Activated T-helper 2 cell treated with anti-CD3 and anti-CD28 coated beads, Interferon-gamma antibody, Interleukin-2, Interleukin-4, amounts not matched to agents 10 μg/mL and 5 μg/mL and 100 μg/mL, durations not matched to agents 14 hours and 24 hours and 36 hours (primary cell): Measurements from ENCODE around the gene TMED4. TPM values are rescaled to one million over a fixed set of nuclear protein-coding genes. Genes with fewer than 3 reads are reported as not detected.
A peak's percentile ranks its signal among the peaks of the same experiment; 100 is the strongest.
"Not testable (repeated sequence)": the region's sequence is repeated elsewhere in the genome, so short reads cannot be mapped to it uniquely, and the experiment has no call there.

Experiments used
- DNase-seq: peaks from one replicate; pipeline ENCODE4 v3.0.0; 2021; ENCODE audit warnings: low spot score
- H3K27ac Mint-ChIP-seq: one replicate; pipeline ENCODE4 v1.8.0; 2021; ENCODE audit warnings: mixed read lengths
- H3K27me3 Mint-ChIP-seq: one replicate; pipeline ENCODE4 v1.8.0; 2021; ENCODE audit warnings: low read depth, mixed read lengths
- H3K36me3 Mint-ChIP-seq: one replicate; pipeline ENCODE4 v1.8.0; 2021; ENCODE audit warnings: low read depth, mixed read lengths
- H3K4me1 Mint-ChIP-seq: one replicate; pipeline ENCODE4 v1.8.0; 2021; ENCODE audit warnings: low read depth, mixed read lengths
- H3K4me3 Mint-ChIP-seq: one replicate; pipeline ENCODE4 v1.8.0; 2021; ENCODE audit warnings: low read depth, mild to moderate bottlenecking, moderate library complexity, mixed read lengths
- H3K9me3 Mint-ChIP-seq: one replicate; pipeline ENCODE4 v1.8.0; 2021; ENCODE audit warnings: mixed read lengths
- intact Hi-C: fragments of 100-400 bp; cut with micrococcal nuclease; formaldehyde crosslinking; loops from one replicate; pipeline ENCODE4 v1.15.1; 2023
- total RNA-seq: library from RNA; stranded (reverse); gene quantifications from 2 replicates; pipeline ENCODE4 v1.2.3, GENCODE V29; 2022

TMED4 gene
- total RNA-seq, 1 donor from 2014 or later, result 75.1 TPM

DNA sequence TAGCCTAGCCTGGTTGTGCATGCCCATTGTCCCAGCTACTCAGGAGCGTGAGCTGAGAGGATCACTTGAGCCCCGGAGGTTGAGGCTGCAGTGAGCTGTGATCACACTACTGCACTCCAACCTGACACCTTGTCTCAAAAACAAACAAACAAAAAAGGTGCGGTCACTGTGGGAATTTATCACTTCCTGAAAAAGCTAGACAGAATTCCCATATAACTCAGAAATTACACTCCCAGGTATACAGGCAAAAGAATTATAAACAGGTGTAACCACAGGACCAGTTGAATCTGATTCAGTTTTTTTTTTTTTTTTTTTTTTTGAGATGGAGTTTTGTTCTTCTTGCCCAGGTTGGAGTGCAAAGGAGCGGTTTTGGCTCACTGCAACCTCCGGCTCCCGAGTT, 21.2 kb upstream of the TMED4 start:
- H3K36me3 Mint-ChIP-seq, result peaks cover 10% of the 10 kb centered on the region
- no peak overlapping the region for H3K27ac Mint-ChIP-seq
- H3K27me3 Mint-ChIP-seq, result peaks cover 22% of the 10 kb centered on the region
- no peaks in the 10 kb centered on the region for H3K9me3 Mint-ChIP-seq
- peaks cover 17% of the 10 kb centered on the region for H3K4me1 Mint-ChIP-seq
- no peak overlapping the region for H3K4me3 Mint-ChIP-seq
- intact Hi-C loops, result no loop called here
- no peak for DNase-seq

DNA sequence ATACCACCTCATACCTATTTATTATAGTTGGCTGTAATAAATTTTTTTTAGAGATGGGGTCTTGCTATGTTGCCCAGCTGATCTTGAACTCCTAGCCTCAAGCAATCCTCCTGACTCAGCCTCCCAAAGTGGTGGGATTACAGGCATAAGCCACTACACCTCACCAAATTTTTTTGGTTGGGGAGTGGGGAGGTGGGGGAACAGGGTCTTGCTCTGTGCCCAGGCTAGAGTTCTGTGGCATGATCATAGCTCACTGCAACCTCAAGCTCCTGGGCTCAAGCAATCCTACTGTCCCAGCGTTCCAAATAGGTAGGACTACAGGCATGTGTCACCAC, 20.5 kb upstream of the TMED4 start:
- no peaks in the 10 kb centered on the region for H3K9me3 Mint-ChIP-seq
- intact Hi-C loops, result no loop called here
- peaks cover 22% of the 10 kb centered on the region for H3K27me3 Mint-ChIP-seq
- H3K27ac Mint-ChIP-seq, result no peak overlapping the region
- DNase-seq, result no peak
- peaks cover 7% of the 10 kb centered on the region for H3K36me3 Mint-ChIP-seq
- peaks cover 14% of the 10 kb centered on the region for H3K4me1 Mint-ChIP-seq
- no peak overlapping the region for H3K4me3 Mint-ChIP-seq

DNA sequence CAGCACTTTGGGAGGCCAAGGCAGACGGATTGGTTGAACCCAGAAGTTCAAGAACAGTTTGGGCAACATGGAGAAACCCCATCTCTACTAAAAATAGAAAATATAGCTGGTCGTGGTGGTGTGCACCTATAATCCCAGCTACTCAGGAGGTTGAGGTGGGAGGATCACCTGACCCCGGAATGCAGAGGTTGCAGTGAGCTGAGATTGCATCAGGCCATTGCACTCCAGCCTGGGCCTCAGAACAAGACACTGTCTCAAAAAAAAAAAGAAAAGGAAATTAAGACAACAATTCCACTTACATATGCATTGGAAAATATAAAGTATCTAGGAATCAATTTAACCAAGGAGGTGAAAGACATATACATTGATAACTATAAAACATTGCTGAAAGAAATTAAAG, 17.2 kb upstream of the TMED4 start:
- Mint-ChIP-seq H3K27ac (no peak overlapping the region), H3K9me3 (no peaks in the 10 kb centered on the region), H3K36me3 (no peaks in the 10 kb centered on the region), H3K4me1 (peaks cover 2% of the 10 kb centered on the region), H3K27me3 (peaks cover 25% of the 10 kb centered on the region), H3K4me3 (no peak overlapping the region)
- DNase-seq, result no peak
- intact Hi-C loops, result no loop called here

DNA sequence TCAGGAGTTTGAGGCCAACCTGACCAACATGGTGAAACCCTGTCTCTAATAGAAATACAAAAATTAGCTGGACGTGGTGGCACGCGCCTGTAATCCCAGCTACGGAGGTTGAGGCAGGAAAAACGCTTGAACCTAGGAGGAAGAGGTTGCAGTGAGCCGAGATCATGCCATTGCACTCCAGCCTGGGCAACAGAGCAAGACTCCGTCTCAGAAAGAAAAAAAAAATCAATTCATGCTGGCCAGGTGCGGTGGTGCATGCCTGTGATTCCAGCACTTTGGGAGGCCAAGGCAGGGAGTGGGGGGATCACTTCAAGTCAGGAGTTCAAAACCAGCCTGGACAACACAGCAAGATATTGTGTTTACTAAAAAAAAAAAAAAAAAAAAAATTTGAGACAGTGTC, 15.2 kb upstream of the TMED4 start:
- H3K4me3 Mint-ChIP-seq, intact Hi-C loops, H3K4me1 Mint-ChIP-seq, H3K36me3 Mint-ChIP-seq, H3K27ac Mint-ChIP-seq, DNase-seq, H3K9me3 Mint-ChIP-seq: not testable (repeated sequence)
- H3K27me3 Mint-ChIP-seq, result peaks cover 29% of the 10 kb centered on the region

DNA sequence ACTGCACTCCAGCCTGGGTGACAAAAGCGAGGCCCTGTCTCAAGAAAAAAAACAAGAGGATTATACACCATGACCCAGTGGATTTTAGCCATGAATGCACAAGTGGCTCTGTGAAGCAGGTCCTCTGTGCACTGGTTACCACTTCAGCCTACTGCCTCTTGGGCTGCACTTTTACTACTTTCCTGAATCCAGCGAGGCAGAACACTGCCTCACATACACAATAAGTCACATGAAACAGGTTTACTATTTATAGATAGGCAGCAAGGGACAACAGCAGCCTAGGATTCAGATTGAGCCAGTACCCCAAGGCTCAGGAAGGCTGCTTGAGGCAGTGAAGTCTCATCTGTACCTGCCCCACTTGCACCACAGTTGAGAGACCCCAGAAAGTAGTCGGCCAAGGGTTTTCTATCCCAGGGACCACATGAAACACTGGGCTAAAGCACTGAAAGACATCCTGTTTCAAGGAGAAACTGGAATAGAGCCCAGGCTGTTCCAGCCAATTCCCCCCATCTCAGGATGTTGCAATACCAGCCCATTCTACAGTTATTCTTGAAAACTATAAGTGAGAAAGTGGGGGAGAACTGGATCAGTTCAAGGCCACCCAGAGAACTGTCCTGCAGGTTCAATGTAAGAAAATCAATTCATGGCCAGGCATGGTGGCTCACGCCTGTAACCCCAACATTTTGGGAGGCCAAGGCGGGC, 14.1 kb upstream of the TMED4 start:
- intact Hi-C loops, result no loop called here
- Mint-ChIP-seq H3K27ac (no peak overlapping the region), H3K4me1 (peaks cover 2% of the 10 kb centered on the region), H3K27me3 (peaks cover 25% of the 10 kb centered on the region), H3K9me3 (no peaks in the 10 kb centered on the region), H3K36me3 (no peaks in the 10 kb centered on the region), H3K4me3 (no peak overlapping the region)
- DNase-seq, result no peak

DNA sequence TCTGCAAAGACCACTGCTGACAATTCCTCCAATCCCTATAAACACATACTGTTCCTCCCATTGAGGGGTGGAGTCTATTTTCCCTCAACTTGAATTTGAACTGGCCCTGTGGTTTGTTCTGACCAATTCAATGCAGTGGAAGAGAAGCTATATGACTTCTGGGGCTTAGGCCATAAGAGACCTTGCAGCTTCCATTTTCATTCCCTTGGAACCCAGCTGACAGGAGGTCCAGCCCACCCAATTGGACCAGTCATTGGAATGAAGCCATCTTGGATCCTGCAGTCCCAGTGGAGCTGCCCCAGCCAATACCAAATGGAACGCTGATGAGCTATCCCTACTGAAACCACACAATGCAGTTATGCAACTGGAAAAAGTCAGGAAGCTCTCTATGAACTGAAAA, 8.9 kb upstream of the TMED4 start:
- no peak for DNase-seq
- Mint-ChIP-seq H3K36me3 (no peaks in the 10 kb centered on the region), H3K4me3 (no peak overlapping the region), H3K4me1 (peaks cover 10% of the 10 kb centered on the region), H3K27me3 (peaks cover 12% of the 10 kb centered on the region), H3K9me3 (no peaks in the 10 kb centered on the region), H3K27ac (no peak overlapping the region)
- intact Hi-C loops, result no loop called here

DNA sequence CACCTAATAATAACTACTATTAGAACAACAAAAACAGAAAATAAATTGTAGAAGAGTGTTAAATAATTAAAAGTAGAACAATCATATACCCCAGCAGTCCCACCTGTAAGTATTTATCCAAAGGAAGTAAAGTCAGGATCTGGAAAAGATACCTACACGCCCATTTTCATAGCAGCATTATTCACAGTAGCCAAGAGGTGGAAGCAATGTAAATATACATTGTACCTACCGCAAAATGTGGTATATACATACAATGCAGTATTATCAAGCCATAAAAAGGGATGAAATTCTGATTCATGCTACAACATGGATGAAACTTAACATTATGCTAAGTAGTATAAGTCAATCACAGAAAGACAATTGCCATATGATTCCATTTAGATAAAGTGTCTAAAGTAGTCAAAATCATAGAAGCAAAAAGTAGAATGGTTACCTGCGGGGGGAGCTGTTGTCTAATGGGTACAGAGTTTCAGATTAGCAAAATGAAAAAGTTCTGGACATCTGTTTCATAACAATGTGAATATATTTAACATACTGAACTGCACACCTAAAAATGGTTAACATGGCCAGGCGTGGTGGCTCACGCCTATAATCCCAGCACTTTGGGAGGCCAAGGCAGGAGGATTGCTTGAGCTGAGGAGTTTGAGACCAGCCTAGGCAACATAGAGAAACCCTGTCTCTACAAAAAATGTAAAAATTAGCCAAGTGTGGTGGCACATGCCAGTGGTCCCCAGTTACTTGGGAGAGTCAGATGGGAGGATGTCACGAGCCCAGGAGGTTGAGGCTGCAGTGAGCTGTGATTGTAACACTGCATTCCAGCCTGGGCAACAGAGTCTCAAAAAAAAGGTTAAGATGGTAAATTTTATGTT, 6.0 kb upstream of the TMED4 start:
- peak; percentile 35 for DNase-seq
- peaks cover 3% of the 10 kb centered on the region for H3K27me3 Mint-ChIP-seq
- H3K27ac Mint-ChIP-seq, result no peak overlapping the region
- H3K36me3 Mint-ChIP-seq, result no peaks in the 10 kb centered on the region
- no peak overlapping the region for H3K4me3 Mint-ChIP-seq
- intact Hi-C loops, result loop anchor here (1.0 to 10.0 kb wide), 2 partner anchors 260 to 397 kb away; partner anchors contain the start of gene H2AZ2
- peaks cover 12% of the 10 kb centered on the region for H3K4me1 Mint-ChIP-seq
- H3K9me3 Mint-ChIP-seq, result no peaks in the 10 kb centered on the region

DNA sequence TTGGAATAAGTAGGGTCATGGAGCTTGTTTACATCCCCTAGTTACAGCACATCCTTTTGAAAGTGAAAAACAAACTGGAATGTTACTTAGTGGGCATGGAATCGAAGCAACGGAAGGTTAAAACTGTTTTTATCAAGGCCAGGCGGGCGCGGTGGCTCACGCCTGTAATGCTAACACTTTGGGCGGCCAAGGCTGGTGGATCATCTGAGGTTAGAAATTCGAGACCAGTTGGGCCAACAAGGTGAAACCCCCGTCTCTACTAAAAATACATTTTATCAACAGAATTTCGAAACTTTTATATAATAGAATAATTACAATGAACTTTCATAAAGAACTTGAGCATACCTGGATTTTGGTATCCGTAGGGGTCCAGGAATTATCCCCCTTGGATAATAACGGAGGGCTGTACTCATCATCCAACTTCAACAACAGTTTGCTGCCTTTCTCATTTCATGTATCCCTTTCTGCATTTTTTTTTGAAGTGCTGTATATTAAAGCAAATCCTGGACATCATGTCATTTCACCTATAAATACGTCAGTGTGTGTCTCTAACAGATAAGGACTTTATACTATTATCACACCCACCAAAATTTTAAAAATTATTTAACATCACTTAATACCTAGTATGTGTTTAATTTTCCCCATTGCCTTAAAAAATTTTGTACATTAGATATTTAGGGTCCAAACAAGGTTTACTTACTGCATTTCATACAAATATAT, 1.3 kb upstream of the TMED4 start:
- Mint-ChIP-seq H3K9me3 (no peaks in the 10 kb centered on the region), H3K27me3 (peaks cover 2% of the 10 kb centered on the region), H3K4me1 (peaks cover 31% of the 10 kb centered on the region), H3K4me3 (peak overlapping the region; percentile 88), H3K36me3 (peaks cover 26% of the 10 kb centered on the region), H3K27ac (peak overlapping the region; percentile 93)
- intact Hi-C loops, result loop anchor here (2.0 to 10.0 kb wide), 3 partner anchors 55 to 529 kb away; partner anchors contain the start of gene TBRG4
- no peak for DNase-seq

DNA sequence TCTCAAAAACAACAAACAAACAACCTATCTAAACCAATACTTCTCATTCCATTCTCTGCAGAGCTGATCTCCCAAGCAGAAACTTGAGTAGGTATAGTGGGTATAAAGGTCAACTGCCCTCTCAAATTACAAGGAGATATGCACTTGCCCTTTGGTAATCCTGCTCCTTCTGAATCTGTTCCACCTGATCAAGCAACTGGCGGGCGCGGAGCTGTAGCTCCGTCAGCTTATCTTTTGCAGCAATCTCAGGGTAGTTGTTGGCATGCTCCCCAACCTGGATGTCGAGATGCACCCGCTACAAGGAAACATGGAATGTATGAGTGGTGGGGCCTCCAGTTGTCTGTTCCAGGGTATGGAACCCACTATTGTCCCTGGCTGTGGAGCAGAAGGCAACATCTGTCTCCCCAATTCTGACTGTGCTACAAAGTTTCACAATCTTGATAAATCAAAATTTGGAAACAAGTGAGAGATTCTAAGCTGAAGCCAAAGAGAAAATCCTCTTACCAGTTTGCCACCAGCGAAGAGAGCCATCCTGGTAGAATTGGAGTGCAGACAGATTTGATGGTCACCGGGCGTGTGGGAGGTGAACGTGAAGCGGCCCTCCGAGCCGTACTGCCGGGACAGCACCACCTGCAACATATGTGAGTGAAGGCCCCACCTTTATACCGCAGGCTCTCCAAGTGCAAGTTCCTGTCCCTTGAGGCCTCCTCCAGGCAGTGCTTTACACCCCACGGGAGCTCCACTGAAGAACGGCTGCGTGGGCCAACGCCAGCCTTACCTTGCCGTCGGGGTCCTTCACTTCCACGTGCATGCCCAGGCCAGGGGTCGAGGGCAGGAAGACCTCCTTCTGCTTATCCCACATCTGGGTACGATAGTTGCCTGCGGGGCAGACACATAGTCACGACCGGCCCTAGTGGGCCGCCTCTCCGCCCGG, 819 bp downstream of the TMED4 start:
- intact Hi-C loops, result loop anchor here (1.0 to 10.0 kb wide), 3 partner anchors 323 to 531 kb away; partner anchors contain the start of gene TBRG4
- peaks cover 23% of the 10 kb centered on the region for H3K4me1 Mint-ChIP-seq

DNA sequence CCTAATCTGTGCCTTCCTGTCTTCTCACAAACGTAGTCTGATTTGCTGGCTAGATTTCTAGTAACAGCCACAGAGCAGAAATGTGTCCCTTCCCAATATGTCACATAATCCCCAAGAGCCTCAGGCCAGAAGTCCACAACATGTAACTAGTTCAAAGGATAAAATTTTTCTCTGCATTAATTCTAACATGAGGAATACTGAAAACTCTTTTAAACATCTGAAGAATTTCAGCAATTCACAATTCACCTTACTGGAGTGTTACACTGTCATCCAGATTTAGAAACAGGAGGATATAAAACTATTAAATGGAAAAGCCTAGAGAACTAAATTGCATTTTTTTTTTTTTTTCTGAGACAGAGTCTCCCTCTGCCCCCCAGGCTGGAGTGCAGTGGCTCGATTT, 5.8 kb downstream of the TMED4 start:
- H3K36me3 Mint-ChIP-seq, result peaks cover 73% of the 10 kb centered on the region
- intact Hi-C loops, result no loop called here
- no peaks in the 10 kb centered on the region for H3K27me3 Mint-ChIP-seq
- peak overlapping the region; percentile 28 for H3K4me3 Mint-ChIP-seq
- H3K4me1 Mint-ChIP-seq, result peaks cover 40% of the 10 kb centered on the region
- no peak for DNase-seq
- H3K27ac Mint-ChIP-seq, result no peak overlapping the region
- H3K9me3 Mint-ChIP-seq, result no peaks in the 10 kb centered on the region

More for the DNA sequence above, 819 bp downstream of the TMED4 start:
- Mint-ChIP-seq H3K27ac (peak overlapping the region; percentile 93), H3K4me3 (peak overlapping the region; percentile 88), H3K9me3 (no peaks in the 10 kb centered on the region), H3K27me3 (peaks cover 2% of the 10 kb centered on the region), H3K36me3 (peaks cover 31% of the 10 kb centered on the region)
- DNase-seq, result peak; percentile 46

DNA sequence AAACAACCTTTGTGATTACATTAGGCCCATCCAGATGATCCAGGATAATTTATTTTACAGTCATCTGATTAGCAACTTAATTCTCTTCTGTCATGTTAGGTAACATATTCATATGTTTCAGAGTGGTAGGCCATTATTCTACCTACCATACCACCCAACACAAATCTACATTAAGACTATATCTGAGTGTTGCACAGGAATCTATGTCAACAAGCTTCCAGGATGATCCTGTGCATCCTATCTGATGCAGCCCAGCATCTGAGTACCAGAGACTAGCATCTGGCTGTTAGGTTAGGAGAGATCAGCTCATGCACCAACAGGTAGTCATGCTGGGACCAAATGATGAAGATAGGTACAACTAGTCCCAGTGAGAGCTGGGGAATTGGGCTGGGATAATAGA, 7.0 kb downstream of the TMED4 start:
- H3K36me3 Mint-ChIP-seq, result peaks cover 76% of the 10 kb centered on the region
- intact Hi-C loops, result no loop called here
- H3K9me3 Mint-ChIP-seq, result no peaks in the 10 kb centered on the region
- DNase-seq, result no peak
- H3K27ac Mint-ChIP-seq, result peak overlapping the region; percentile 78
- peaks cover 35% of the 10 kb centered on the region for H3K4me1 Mint-ChIP-seq
- no peaks in the 10 kb centered on the region for H3K27me3 Mint-ChIP-seq
- H3K4me3 Mint-ChIP-seq, result peak overlapping the region; percentile 90

DNA sequence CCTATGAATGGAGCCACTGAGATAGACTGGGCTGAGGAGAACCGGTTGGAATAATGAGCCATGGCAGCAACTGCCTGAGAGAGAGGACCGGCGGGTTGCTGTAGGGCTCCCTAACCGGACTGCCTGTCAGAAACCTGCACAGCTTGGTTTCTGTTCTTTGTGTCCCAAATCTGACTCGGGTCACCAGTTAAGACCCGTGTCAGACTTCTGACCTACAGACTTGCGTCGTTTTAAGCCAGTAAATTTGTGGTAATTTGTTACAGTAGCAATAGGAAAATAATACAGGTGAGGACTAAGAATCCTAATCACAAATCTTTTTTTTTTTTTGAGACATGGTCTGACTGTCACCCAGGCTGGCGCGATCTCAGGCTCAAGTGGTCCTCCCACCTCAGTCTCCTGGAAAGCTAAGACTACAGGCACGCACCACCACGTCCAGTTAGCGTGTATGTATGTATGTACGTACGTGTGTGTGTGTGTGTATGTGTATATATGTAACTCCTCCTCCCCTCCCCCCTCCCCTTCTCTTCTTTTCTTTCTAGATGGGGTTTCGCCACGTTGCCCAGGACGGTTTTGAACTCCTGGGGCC, 7.7 kb downstream of the TMED4 start:
- H3K36me3 Mint-ChIP-seq, result peaks cover 76% of the 10 kb centered on the region
- H3K27ac Mint-ChIP-seq, result peak overlapping the region; percentile 85
- DNase-seq, result no peak
- intact Hi-C loops, result no loop called here
- peak overlapping the region; percentile 90 for H3K4me3 Mint-ChIP-seq
- H3K27me3 Mint-ChIP-seq, result no peaks in the 10 kb centered on the region
- H3K9me3 Mint-ChIP-seq, result no peaks in the 10 kb centered on the region
- H3K4me1 Mint-ChIP-seq, result peaks cover 29% of the 10 kb centered on the region
